HS-5 (cell line): ENCODE measurements around the gene PRSS56.

Source experiments
- DNase-seq: peaks from one replicate; pipeline ENCODE4 v3.0.0-alpha.2; 2012; ENCODE audit warnings: low read depth

The PRSS56 gene

DNA sequence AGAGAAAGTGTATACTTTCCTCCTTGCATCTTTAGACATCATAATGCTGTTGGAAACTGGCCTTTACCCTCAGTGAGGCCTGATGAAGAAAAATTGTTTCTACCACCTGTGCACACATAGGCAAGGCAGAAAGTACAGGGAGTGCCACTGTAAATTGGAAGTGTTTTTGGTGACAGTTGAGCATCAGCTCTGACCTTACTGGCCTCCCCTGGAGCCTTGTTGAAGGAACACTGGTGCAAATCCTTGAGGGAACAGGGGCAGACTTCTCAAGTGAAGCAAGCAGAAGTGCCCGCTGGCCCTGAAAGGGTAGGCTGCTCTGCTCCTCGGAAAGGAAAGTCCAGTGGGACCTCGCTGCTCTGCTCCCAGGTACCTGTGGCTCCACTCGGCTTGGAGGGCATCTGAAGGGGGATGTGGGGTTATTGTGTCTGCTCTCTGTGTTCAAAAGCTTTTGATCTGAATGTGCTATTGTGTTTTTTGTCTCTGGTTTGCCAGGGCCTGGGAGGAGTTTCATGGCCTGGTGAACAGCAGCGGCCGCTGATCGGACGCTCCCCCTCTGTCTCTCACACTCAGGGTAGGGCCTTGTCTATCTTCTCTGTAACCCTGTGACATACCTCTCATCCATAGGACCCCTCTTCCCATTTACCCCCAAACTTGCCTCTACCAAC is 53.7 kb downstream of the PRSS56 start:
- no peak for DNase-seq

DNA sequence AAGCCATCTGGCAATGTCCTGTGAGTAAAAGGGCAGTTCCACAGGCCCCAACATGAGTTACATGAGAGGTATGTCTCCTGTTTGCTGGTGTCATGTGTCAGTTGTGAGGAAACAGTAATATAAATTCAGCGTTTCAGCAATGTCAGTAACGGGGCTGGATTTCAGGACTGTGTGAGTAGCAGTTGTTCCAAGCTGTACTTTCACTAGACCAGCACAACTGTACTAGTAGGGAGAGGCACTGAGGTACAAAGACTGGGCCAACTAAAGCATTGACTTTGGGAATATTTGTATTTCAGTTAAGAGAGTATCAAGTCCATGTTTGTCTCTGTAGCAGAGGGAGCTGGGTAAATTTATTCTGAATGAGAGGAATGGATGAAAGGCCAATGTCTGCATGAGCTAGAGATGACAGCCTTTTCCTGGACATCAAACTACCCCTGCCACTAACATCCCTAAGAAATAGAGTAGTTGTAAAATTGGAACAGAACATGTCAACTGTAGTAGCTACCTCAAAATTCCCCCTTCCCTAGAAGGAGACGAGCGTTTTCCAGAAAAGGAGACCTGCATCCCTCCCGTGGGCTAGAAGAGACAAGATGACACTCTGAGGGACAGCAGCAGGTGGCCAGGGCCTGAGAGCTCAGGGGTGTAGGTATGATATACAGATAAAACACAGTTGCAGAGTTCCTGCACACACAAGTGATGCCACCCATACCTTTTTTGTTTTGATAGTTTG is 54.7 kb downstream of the PRSS56 start:
- DNase-seq, result no peak
